OCI-M2 (cell line): ENCODE data around the gene ANKUB1.
A peak's percentile ranks its signal among the peaks of the same experiment; 100 is the strongest.

Source experiments
- DNase-seq: peaks from one replicate; lab custom pipeline; 2025; ENCODE audit not compliant: unreplicated experiment; lab: John Stamatoyannopoulos, UW

ANKUB1 gene

GRCh38 chr3:149765762-149766334, 26.5 kb downstream of the ANKUB1 start:
- DNase-seq, result no peak

- DNase-seq, result no peak
These were observed 28.1 kb downstream of the ANKUB1 start for GRCh38 chr3:149764302-149764701.

GRCh38 chr3:149763565-149764195, 28.7 kb downstream of the ANKUB1 start:
- no peak for DNase-seq

GRCh38 chr3:149753717-149754116, 38.6 kb downstream of the ANKUB1 start:
- DNase-seq, result no peak

GRCh38 chr3:149752788-149753136, 39.6 kb downstream of the ANKUB1 start:
- no peak for DNase-seq

GRCh38 chr3:149752051-149752787, 40.1 kb downstream of the ANKUB1 start, which contains the start of gene COMMD2:
Gene COMMD2 (minus strand): TSS chr3:149752489. CDS start chr3:149752444, 45 bp downstream.
- peak; percentile 40 for DNase-seq

GRCh38 chr3:149751551-149751950, 40.8 kb downstream of the ANKUB1 start:
- DNase-seq, result no peak

- no peak for DNase-seq
These were observed 47.7 kb downstream of the ANKUB1 start for GRCh38 chr3:149744606-149745005.

- no peak for DNase-seq
These were observed 48.2 kb downstream of the ANKUB1 start for GRCh38 chr3:149744151-149744550.

- no peak for DNase-seq
These were observed 53.0 kb downstream of the ANKUB1 start for GRCh38 chr3:149739396-149739795.

- no peak for DNase-seq
These were observed 53.5 kb downstream of the ANKUB1 start for GRCh38 chr3:149738876-149739275.

- DNase-seq, result peak; percentile 4
These were observed 55.5 kb downstream of the ANKUB1 start for GRCh38 chr3:149736953-149737205.

GRCh38 chr3:149736175-149736952, 56.0 kb downstream of the ANKUB1 start:
- no peak for DNase-seq

GRCh38 chr3:149732234-149732633, 60.1 kb downstream of the ANKUB1 start:
- no peak for DNase-seq

GRCh38 chr3:149727656-149728055, 64.7 kb downstream of the ANKUB1 start:
- no peak for DNase-seq

- no peak for DNase-seq
These were observed 65.5 kb downstream of the ANKUB1 start for GRCh38 chr3:149726716-149727407.

GRCh38 chr3:149723781-149724180, 68.6 kb downstream of the ANKUB1 start:
- no peak for DNase-seq

GRCh38 chr3:149720918-149721317, 71.4 kb downstream of the ANKUB1 start:
- no peak for DNase-seq

GRCh38 chr3:149717391-149718056, 74.8 kb downstream of the ANKUB1 start:
- no peak for DNase-seq

- DNase-seq, result no peak
These were observed 75.4 kb downstream of the ANKUB1 start for GRCh38 chr3:149716984-149717383.

- no peak for DNase-seq
These were observed 77.1 kb downstream of the ANKUB1 start for GRCh38 chr3:149715247-149715646.
